Hematopoietic multipotent progenitor cell treated with erythropoietin and hydrocortisone succinate and interleukin-3 and kit ligand, for 15 days (in vitro differentiated cells): Measurements from ENCODE around the gene NOVA2.

Source experiments
- DNase-seq: peaks from one replicate; pipeline ENCODE4 v3.0.0-alpha.2; 2015; ENCODE audit warnings: low spot score

Gene NOVA2

GRCh38 chr19:45890877-45891276 lies 82.8 kb downstream of the NOVA2 start:
- DNase-seq, result no peak

GRCh38 chr19:45889210-45889885 lies 84.3 kb downstream of the NOVA2 start:
- peak; percentile 19 for DNase-seq

GRCh38 chr19:45887200-45887710 lies 86.4 kb downstream of the NOVA2 start:
- DNase-seq, result no peak

GRCh38 chr19:45886427-45887199 lies 87.1 kb downstream of the NOVA2 start:
- peak; percentile 94 for DNase-seq

- DNase-seq, result peak; percentile 93
These were observed 87.9 kb downstream of the NOVA2 start, which contains the start of gene IRF2BP1 for GRCh38 chr19:45885556-45886426. Gene IRF2BP1 (minus strand): TSS chr19:45886141. CDS start chr19:45885774, 367 bp downstream.

- DNase-seq, result no peak
These were observed 88.7 kb downstream of the NOVA2 start for GRCh38 chr19:45884682-45885555.

GRCh38 chr19:45883881-45884681 lies 89.6 kb downstream of the NOVA2 start:
- DNase-seq, result no peak
